H1 (cell line): ENCODE data around the gene HNRNPK. TPM values are rescaled to one million over a fixed set of nuclear protein-coding genes. Genes with fewer than 3 reads are reported as not detected.

Source experiments
- CTCF ChIA-PET: fragments of 300-600 bp; sonication (Branson Sonifier 250); formaldehyde crosslinking; loops from one replicate; lab custom pipeline; 2021; ENCODE audit not compliant: partially characterized antibody; lab: Charles Lee
- POLR2A ChIA-PET: fragments of 300-600 bp; sonication (Branson Sonifier 250); formaldehyde crosslinking; loops from one replicate; lab custom pipeline; 2021; ENCODE audit warnings: inconsistent platforms; ENCODE audit not compliant: partially characterized antibody; lab: Charles Lee
- DNase-seq, 2 experiments: peaks; one replicate each; pipeline versions ENCODE4 v3.0.0 to v3.0.0-alpha.2; 2010 to 2022; ENCODE audit warnings: low spot score in 2 of 2, low read depth in 1 of 2, mixed read lengths in 1 of 2
- FAIRE-seq: peaks from 2 replicates; lab custom pipeline; 2011; peaks lifted over from hg19 to GRCh38; lab: Jason Lieb, UNC
- H2AFZ ChIP-seq: 2 replicates; pipeline ENCODE4 v1.8.1; 2012; ENCODE audit warnings: low read length, inconsistent platforms
- H2AK5ac ChIP-seq: 2 replicates; pipeline ENCODE4 v1.6.1; 2013; ENCODE audit warnings: low read depth, low read length
- H2BK120ac ChIP-seq: replicated peaks from 2 replicates; pipeline ENCODE3; 2013; ENCODE audit warnings: low read depth, low read length, inconsistent platforms
- H2BK12ac ChIP-seq: 2 replicates; pipeline ENCODE4 v1.6.1; 2013; ENCODE audit warnings: low read depth, low read length
- H2BK15ac ChIP-seq: 2 replicates; pipeline ENCODE4 v1.6.1; 2013; ENCODE audit warnings: low read length
- H2BK20ac ChIP-seq: 2 replicates; pipeline ENCODE4 v1.6.1; 2013; ENCODE audit warnings: low read length
- H2BK5ac ChIP-seq: 2 replicates; pipeline ENCODE4 v1.6.1; 2013; ENCODE audit warnings: low read depth, low read length
- H3K14ac ChIP-seq: 2 replicates; pipeline ENCODE4 v1.6.1; 2013; ENCODE audit warnings: inconsistent platforms; ENCODE audit not compliant: insufficient read length
- H3K18ac ChIP-seq: 2 replicates; pipeline ENCODE4 v1.6.1; 2013; ENCODE audit warnings: low read length; ENCODE audit errors: extremely low read depth
- H3K23ac ChIP-seq: 2 replicates; pipeline ENCODE4 v1.6.1; 2013; ENCODE audit warnings: inconsistent platforms; ENCODE audit not compliant: insufficient read length
- H3K23me2 ChIP-seq: 2 replicates; pipeline ENCODE4 v1.6.1; 2013; ENCODE audit warnings: low read depth, low read length
- H3K27ac ChIP-seq: 2 replicates; pipeline ENCODE4 v1.6.1; 2011; ENCODE audit warnings: low read depth, low read length, inconsistent platforms
- H3K27me3 ChIP-seq, 4 experiments: replicated peaks in 1 of 4; 1 replicate in 1 of 4; 2 replicates in 3 of 4; pipeline versions ENCODE4 v1.6.1 to v1.8.1; 2011 to 2013; ENCODE audit warnings: low read length in 3 of 4, mild to moderate bottlenecking in 3 of 4, inconsistent platforms in 2 of 4, mixed read lengths in 2 of 4, moderate library complexity in 1 of 4; ENCODE audit not compliant: control insufficient read depth in 3 of 4, insufficient read depth in 3 of 4; ENCODE audit errors: extremely low read depth in 1 of 4
- H3K36me3 ChIP-seq, 4 experiments: 2 replicates each; pipeline versions ENCODE4 v1.6.1 to v1.8.1; 2011 to 2013; ENCODE audit warnings: mild to moderate bottlenecking in 4 of 4, low read length in 3 of 4, moderate library complexity in 2 of 4, control low read depth in 1 of 4, inconsistent platforms in 1 of 4; ENCODE audit not compliant: insufficient read depth in 4 of 4, control insufficient read depth in 2 of 4
- H3K4ac ChIP-seq: replicated peaks from 2 replicates; pipeline ENCODE3; 2013; ENCODE audit warnings: low read length, low read depth, mixed read lengths, inconsistent platforms; ENCODE audit not compliant: insufficient read length
- H3K4me1 ChIP-seq, 4 experiments: replicated peaks in 1 of 4; 1 replicate in 1 of 4; 2 replicates in 3 of 4; pipeline versions ENCODE4 v1.6.1 to v1.8.1; 2011 to 2013; ENCODE audit warnings: low read length in 3 of 4, inconsistent platforms in 2 of 4, mixed read lengths in 1 of 4; ENCODE audit not compliant: insufficient read depth in 4 of 4, control insufficient read depth in 3 of 4
- H3K4me2 ChIP-seq, 2 experiments: 2 replicates each; pipeline versions ENCODE4 v1.6.1 to v1.8.1; 2011 to 2013; ENCODE audit warnings: low read depth in 2 of 2, low read length in 2 of 2, control low read depth in 1 of 2, inconsistent platforms in 1 of 2, mild to moderate bottlenecking in 1 of 2; ENCODE audit not compliant: insufficient read depth in 1 of 2
- H3K4me3 ChIP-seq, 4 experiments: fragments of 200-600, 300-600 bp in 1 of 4; sonication (generic), shearing (Covaris generic), sonication (Bioruptor Twin) in 1 of 4; 2 replicates each; pipeline versions ENCODE4 v1.5.1 to v1.8.1; 2011 to 2016; ENCODE audit warnings: low read length in 4 of 4, low read depth in 3 of 4, control low read depth in 2 of 4, inconsistent platforms in 2 of 4, mild to moderate bottlenecking in 2 of 4, mixed read lengths in 1 of 4, moderate library complexity in 1 of 4; ENCODE audit not compliant: insufficient read depth in 2 of 4; ENCODE audit errors: extremely low read depth in 1 of 4
- H3K56ac ChIP-seq: replicated peaks from 2 replicates; pipeline ENCODE3; 2013; ENCODE audit warnings: low read depth, mild to moderate bottlenecking, mixed read lengths, low read length, inconsistent platforms; ENCODE audit not compliant: insufficient read length
- H3K79me1 ChIP-seq: 2 replicates; pipeline ENCODE4 v1.6.1; 2013; ENCODE audit warnings: low read depth, low read length, control low read depth
- H3K79me2 ChIP-seq, 2 experiments: 2 replicates each; pipeline versions ENCODE4 v1.6.1 to v1.8.1; 2012 to 2013; ENCODE audit warnings: low read length in 2 of 2, mild to moderate bottlenecking in 2 of 2, inconsistent platforms in 1 of 2; ENCODE audit not compliant: insufficient read depth in 2 of 2, control insufficient read depth in 1 of 2
- H3K9ac ChIP-seq, 4 experiments: replicated peaks in 1 of 4; 1 replicate in 1 of 4; 2 replicates in 3 of 4; pipeline versions ENCODE4 v1.6.1 to v1.8.1; 2011 to 2013; ENCODE audit warnings: low read depth in 3 of 4, low read length in 3 of 4, control low read depth in 2 of 4, mild to moderate bottlenecking in 2 of 4, moderate library complexity in 2 of 4, inconsistent platforms in 1 of 4; ENCODE audit errors: extremely low read depth in 1 of 4
- H3K9me3 ChIP-seq, 2 experiments: 2 replicates each; pipeline versions ENCODE4 v1.6.1 to v1.8.1; 2012 to 2013; ENCODE audit warnings: mild to moderate bottlenecking in 2 of 2, moderate library complexity in 2 of 2, control low read depth in 1 of 2, inconsistent platforms in 1 of 2, low read depth in 1 of 2, low read length in 1 of 2, mixed read lengths in 1 of 2; ENCODE audit not compliant: insufficient read depth in 2 of 2
- H4K20me1 ChIP-seq, 2 experiments: replicated peaks in 1 of 2; 2 replicates each; pipeline versions ENCODE3 to v1.8.1; 2011 to 2013; ENCODE audit warnings: inconsistent platforms in 2 of 2, low read length in 2 of 2, mild to moderate bottlenecking in 1 of 2; ENCODE audit not compliant: insufficient read depth in 2 of 2, control insufficient read depth in 1 of 2
- H4K5ac ChIP-seq: 2 replicates; pipeline ENCODE4 v1.6.1; 2013; ENCODE audit warnings: low read length, low read depth, mixed read lengths, inconsistent platforms; ENCODE audit not compliant: insufficient read length
- H4K8ac ChIP-seq: 2 replicates; pipeline ENCODE4 v1.8.0; 2013; ENCODE audit warnings: mild to moderate bottlenecking, moderate library complexity, low read length, inconsistent platforms; ENCODE audit not compliant: insufficient read depth; ENCODE audit errors: extremely low read depth
- H4K91ac ChIP-seq: replicated peaks from 2 replicates; pipeline ENCODE3; 2013; ENCODE audit warnings: low read length, mixed read lengths, inconsistent platforms; ENCODE audit not compliant: insufficient read length
- BCL11A ChIP-seq, 2 experiments: IDR thresholded peaks; one replicate each; pipeline ENCODE4 v1.6.1; 2011; ENCODE audit warnings: low read depth in 2 of 2, low read length in 2 of 2, mild to moderate bottlenecking in 2 of 2
- CBX5 ChIP-seq: fragments of 300-800, 300-1000 bp; sonication (generic); IDR thresholded peaks from 2 replicates; pipeline ENCODE4 v1.7.1; 2016; ENCODE audit warnings: antibody characterized with exemption, low read length, low read depth
- CREB1 ChIP-seq: IDR thresholded peaks from 2 replicates; pipeline ENCODE4 v1.6.1; 2012; ENCODE audit warnings: inconsistent platforms
- E2F6 ChIP-seq: IDR thresholded peaks from 2 replicates; pipeline ENCODE4 v1.6.1; 2012; ENCODE audit warnings: inconsistent platforms
- HDAC6 ChIP-seq: IDR thresholded peaks from one replicate; pipeline ENCODE4 v1.7.1; 2012; ENCODE audit warnings: low read depth, mild to moderate bottlenecking, inconsistent platforms, low read length, moderate library complexity
- JUND ChIP-seq: IDR thresholded peaks from 2 replicates; pipeline ENCODE4 v1.6.1; 2011; ENCODE audit warnings: mild to moderate bottlenecking, improper control_type of control experiment, low read length
- KDM1A ChIP-seq: fragments of 200-600, 300-600 bp; sonication (generic); IDR thresholded peaks from 2 replicates; pipeline ENCODE4 v1.7.1; 2016; ENCODE audit warnings: mild to moderate bottlenecking, low read length, borderline replicate concordance
- RAD21 ChIP-seq, 2 experiments: IDR thresholded peaks in 1 of 2; conservative IDR thresholded peaks in 1 of 2; 2 replicates each; pipeline ENCODE4 v1.6.1; 2011; ENCODE audit warnings: low read depth in 2 of 2, low read length in 2 of 2, improper control_type of control experiment in 1 of 2, inconsistent platforms in 1 of 2, mild to moderate bottlenecking in 1 of 2, moderate library complexity in 1 of 2
- TCF12 ChIP-seq: IDR thresholded peaks from 2 replicates; pipeline ENCODE4 v1.6.1; 2011; ENCODE audit warnings: low read depth, mild to moderate bottlenecking, low read length
- YY1 ChIP-seq: IDR thresholded peaks from 2 replicates; pipeline ENCODE4 v1.6.1; 2011; ENCODE audit warnings: low read depth, mild to moderate bottlenecking, low read length
- WGBS, 2 experiments: shearing (Covaris generic) in 1 of 2; methylation state at CpG; one replicate each; pipeline versions ENCODE4 v1.1.6 to v1.1.7; 2013 to 2015; ENCODE audit warnings: low lambda C conversion rate in 2 of 2, mixed read lengths in 2 of 2, inconsistent platforms in 1 of 2, low coverage in 1 of 2, missing lambda C conversion rate in 1 of 2; ENCODE audit not compliant: insufficient replicate concordance in 2 of 2, insufficient coverage in 1 of 2, insufficient read length in 1 of 2; ENCODE audit errors: extremely low coverage in 1 of 2, missing lambda C conversion rate in 1 of 2; 5-methylcytosine and 5-hydroxymethylcytosine counted together
- polyA plus RNA-seq, 7 experiments: library from polyadenylated mRNA; depleted of rRNA in 3 of 7; stranded (reverse) in 5 of 7; unstranded in 2 of 7; fragments of >200 nt in 5 of 7; fragments of 200-250 nt in 2 of 7; gene quantifications; 1 replicate in 5 of 7; 2 replicates in 1 of 7; 4 replicates in 1 of 7; pipeline versions ENCODE4 v1.2.1 to v1.2.3, GENCODE V29; 2011 to 2013; ENCODE audit warnings: missing spikeins in 2 of 7, mixed read lengths in 2 of 7
- total RNA-seq: library from RNA; stranded (reverse); fragmentation: NEBNext Ultra II Directional; extraction: Animal tissue kit (Norgen Biotek cat#: 25700); gene quantifications from 2 replicates; pipeline ENCODE4 v1.2.1, GENCODE V29; 2021
- TF ChIP-seq, protein P1 (sequence below): IDR thresholded peaks from 2 replicates; pipeline ENCODE4 v1.6.1; 2012; ENCODE audit warnings: low read length, inconsistent platforms

HNRNPK gene
- total and polyA plus RNA-seq, 2 of the 8 experiments (the other 6 are each of a cell fraction or from before 2014, with no cell fraction given) = 414 to 887 TPM

- POLR2A ChIA-PET = no interaction called here
- no peak overlapping the region for H3K4me2 ChIP-seq
Measured at GRCh38 chr9:83986765-83987401, 6.9 kb upstream of the HNRNPK start.

More at GRCh38 chr9:83986765-83987401, 6.9 kb upstream of the HNRNPK start:
- Histone ChIP-seq H4K20me1 (no peaks in the 10 kb centered on the region), H3K9ac (no peak overlapping the region), H3K79me2 (peaks cover 3 to 83% of the 10 kb centered on the region in 2 experiments), H3K18ac (no peak overlapping the region), H3K79me1 (peaks cover 4% of the 10 kb centered on the region), H3K27me3 (no peaks in the 10 kb centered on the region), H2BK120ac (no peak overlapping the region), H3K14ac (no peak overlapping the region), H3K27ac (no peak overlapping the region), H3K4me1 (peaks cover 0 to 2% (median 0%) of the 10 kb centered on the region in 4 experiments; a peak in 2 of 7 replicates), H3K23me2 (no peaks in the 10 kb centered on the region), H2BK5ac (no peak overlapping the region), H2BK12ac (no peak overlapping the region), H2BK20ac (no peak overlapping the region)
- 94% methylated on average over 11 of the region's 11 CpGs; no CpG with 5 or more reads in 1 of the 2 experiments for WGBS, 2 experiments
- TF ChIP-seq CBX5 (no peak), E2F6 (no peak), RAD21 (IDR thresholded peaks at IDR 0.05 in 1 of 2, conservative IDR thresholded peaks at IDR 0.05 in 1 of 2; ENCODE audit: low read depth in 2 of 2, low read length in 2 of 2) (no peak), JUND (no peak), HDAC6 (no peak), YY1 (no peak), CREB1 (no peak), BCL11A (IDR thresholded peaks at IDR 0.05; ENCODE audit: low read depth in 2 of 2, low read length in 2 of 2) (no peak), TCF12 (no peak), KDM1A (no peak)
- TF ChIP-seq, protein P1, sequence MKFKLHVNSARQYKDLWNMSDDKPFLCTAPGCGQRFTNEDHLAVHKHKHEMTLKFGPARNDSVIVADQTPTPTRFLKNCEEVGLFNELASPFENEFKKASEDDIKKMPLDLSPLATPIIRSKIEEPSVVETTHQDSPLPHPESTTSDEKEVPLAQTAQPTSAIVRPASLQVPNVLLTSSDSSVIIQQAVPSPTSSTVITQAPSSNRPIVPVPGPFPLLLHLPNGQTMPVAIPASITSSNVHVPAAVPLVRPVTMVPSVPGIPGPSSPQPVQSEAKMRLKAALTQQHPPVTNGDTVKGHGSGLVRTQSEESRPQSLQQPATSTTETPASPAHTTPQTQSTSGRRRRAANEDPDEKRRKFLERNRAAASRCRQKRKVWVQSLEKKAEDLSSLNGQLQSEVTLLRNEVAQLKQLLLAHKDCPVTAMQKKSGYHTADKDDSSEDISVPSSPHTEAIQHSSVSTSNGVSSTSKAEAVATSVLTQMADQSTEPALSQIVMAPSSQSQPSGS = no peak
- TF ChIP-seq, all 59 proteins: peak for 0
- CTCF ChIA-PET = no interaction called here
- Histone ChIP-seq H3K4ac (no peak overlapping the region), H2AK5ac (no peak overlapping the region), H4K8ac (no peak overlapping the region), H4K5ac (no peak overlapping the region), H4K91ac (no peak overlapping the region), H2AFZ (no peak overlapping the region), H2BK15ac (no peak overlapping the region), H3K56ac (no peak overlapping the region), H3K23ac (no peak overlapping the region), H3K36me3 (peaks cover 0 to 20% (median 4%) of the 10 kb centered on the region in 4 experiments; a peak in 3 of 8 replicates), H3K9me3 (no peaks in the 10 kb centered on the region), H3K4me3 (no peak overlapping the region)
- DNase-seq (no peak), FAIRE-seq (no peak)
